GM19351 (cell line): ENCODE measurements around the gene TREH.

Source experiments
- ATAC-seq: cut with Tn5 transposase; IDR thresholded peaks from one replicate; pipeline ENCODE4 v1.9.1; 2021; ENCODE audit warnings: mild to moderate bottlenecking, moderate library complexity; ENCODE audit not compliant: unreplicated experiment

The TREH gene

GRCh38 chr11:118670063-118670462 lies 9.4 kb downstream of the TREH start:
- no peak for ATAC-seq

GRCh38 chr11:118666371-118666770 lies 13.1 kb downstream of the TREH start:
- ATAC-seq: no peak

- no peak for ATAC-seq
These were observed 15.5 kb downstream of the TREH start for GRCh38 chr11:118663902-118664301.

GRCh38 chr11:118663381-118663780 lies 16.1 kb downstream of the TREH start:
- no peak for ATAC-seq

GRCh38 chr11:118662401-118663271 lies 16.8 kb downstream of the TREH start:
- ATAC-seq: no peak

- no peak for ATAC-seq
These were observed 17.8 kb downstream of the TREH start for GRCh38 chr11:118661425-118662301.

GRCh38 chr11:118660681-118661424 lies 18.6 kb downstream of the TREH start:
- ATAC-seq: no peak

GRCh38 chr11:118659953-118660680 lies 19.3 kb downstream of the TREH start:
- no peak for ATAC-seq

GRCh38 chr11:118659314-118659952 lies 20.0 kb downstream of the TREH start:
- ATAC-seq: peak; percentile 92

GRCh38 chr11:118658429-118659313 lies 20.8 kb downstream of the TREH start:
- ATAC-seq: no peak

GRCh38 chr11:118657709-118658428 lies 21.6 kb downstream of the TREH start:
- ATAC-seq: no peak

GRCh38 chr11:118657238-118657637 lies 22.2 kb downstream of the TREH start:
- no peak for ATAC-seq

GRCh38 chr11:118656563-118657165 lies 22.8 kb downstream of the TREH start:
- no peak for ATAC-seq

- ATAC-seq: no peak
These were observed 23.8 kb downstream of the TREH start for GRCh38 chr11:118655486-118656190.

GRCh38 chr11:118653684-118654390 lies 25.6 kb downstream of the TREH start:
- ATAC-seq: no peak

GRCh38 chr11:118652681-118653181 lies 26.7 kb downstream of the TREH start:
- no peak for ATAC-seq
